ENCODE results near the gene TRIM6.
A peak's percentile ranks its signal among the peaks of the same experiment; 100 is the strongest.
"Not testable (repeated sequence)": the region's sequence is repeated elsewhere in the genome, so short reads cannot be mapped to it uniquely, and the experiment has no call there.

The TRIM6 gene

GRCh38 chr11:5602791-5603190, 6.4 kb downstream of the TRIM6 start:
- intact Hi-C loops (cut with DNase I); DNase-seq: not testable (repeated sequence)

- DNase-seq: no peak
- intact Hi-C loops (cut with DNase I): no loop called here
Measured at GRCh38 chr11:5603326-5603725, 6.9 kb downstream of the TRIM6 start.

- intact Hi-C loops (cut with DNase I): no loop called here
- DNase-seq: no peak
Measured at GRCh38 chr11:5604896-5605295, 8.5 kb downstream of the TRIM6 start.

GRCh38 chr11:5605849-5606248, 9.4 kb downstream of the TRIM6 start:
- intact Hi-C loops (cut with DNase I): no loop called here
- DNase-seq: no peak

- DNase-seq: no peak
- intact Hi-C loops (cut with DNase I): no loop called here
Measured at GRCh38 chr11:5608808-5609207, 12.4 kb downstream of the TRIM6 start.

DNA sequence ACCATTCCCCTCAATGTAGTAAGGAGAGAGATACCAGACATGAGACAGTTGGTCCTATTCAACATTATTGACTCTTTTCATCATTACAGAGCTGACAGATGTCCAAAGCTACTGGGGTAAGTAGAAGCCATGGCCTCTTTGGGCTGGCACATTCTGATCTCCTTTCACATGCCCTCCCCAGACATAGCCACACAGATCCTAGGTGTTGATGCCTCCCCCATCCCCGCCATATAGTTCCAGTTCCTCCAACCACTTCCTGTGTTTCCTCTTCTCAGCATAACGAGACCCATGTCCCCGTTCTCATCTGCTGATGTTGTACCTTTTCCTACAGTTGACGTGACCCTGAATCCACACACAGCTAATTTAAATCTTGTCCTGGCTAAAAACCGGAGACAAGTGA, 14.0 kb downstream of the TRIM6 start:
- DNase-seq: no peak
- intact Hi-C loops (cut with DNase I): no loop called here

DNA sequence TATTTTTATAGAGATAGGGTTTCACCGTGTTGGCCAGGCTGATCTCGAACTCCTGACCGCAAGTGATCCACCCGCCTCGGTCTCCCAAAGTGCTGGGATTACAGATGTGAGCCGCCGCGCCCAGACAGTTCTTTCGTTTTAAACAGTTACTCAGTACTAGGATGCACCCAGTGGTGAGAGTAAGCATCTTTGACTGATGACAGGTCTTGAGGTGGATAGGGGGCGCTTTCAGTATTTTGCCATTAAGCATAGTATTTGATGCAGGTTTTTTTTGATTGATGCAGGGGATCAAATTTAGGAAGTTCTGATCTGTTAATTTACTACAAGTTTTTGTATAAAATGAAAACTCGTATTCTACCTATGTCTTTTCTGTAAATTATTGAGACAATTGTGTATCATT, 15.2 kb downstream of the TRIM6 start:
- intact Hi-C loops (cut with DNase I): no loop called here

DNA sequence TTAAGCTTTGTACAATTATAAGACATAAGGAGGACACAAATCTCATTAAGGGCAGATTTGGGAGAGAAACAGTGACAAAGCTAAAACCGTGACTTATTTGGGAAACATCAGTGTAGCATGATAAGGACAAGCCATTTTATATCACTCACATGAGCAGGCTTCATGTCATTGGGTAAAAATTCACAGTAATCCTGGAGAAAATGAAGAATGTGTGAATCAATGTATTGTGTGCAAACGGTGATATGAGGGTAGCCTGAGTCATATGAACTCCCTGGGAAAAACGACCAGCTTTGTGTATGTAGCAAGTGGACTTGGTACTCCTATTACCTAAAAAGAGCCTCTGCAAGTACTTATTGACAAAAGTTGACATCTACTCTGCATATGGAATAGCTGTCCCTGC, 22.4 kb downstream of the TRIM6 start:
- intact Hi-C loops (cut with DNase I): no loop called here
- DNase-seq: no peak

More for the DNA sequence above, 15.2 kb downstream of the TRIM6 start:
- peak in 1 of 10 donors; percentile 47 for DNase-seq

DNA sequence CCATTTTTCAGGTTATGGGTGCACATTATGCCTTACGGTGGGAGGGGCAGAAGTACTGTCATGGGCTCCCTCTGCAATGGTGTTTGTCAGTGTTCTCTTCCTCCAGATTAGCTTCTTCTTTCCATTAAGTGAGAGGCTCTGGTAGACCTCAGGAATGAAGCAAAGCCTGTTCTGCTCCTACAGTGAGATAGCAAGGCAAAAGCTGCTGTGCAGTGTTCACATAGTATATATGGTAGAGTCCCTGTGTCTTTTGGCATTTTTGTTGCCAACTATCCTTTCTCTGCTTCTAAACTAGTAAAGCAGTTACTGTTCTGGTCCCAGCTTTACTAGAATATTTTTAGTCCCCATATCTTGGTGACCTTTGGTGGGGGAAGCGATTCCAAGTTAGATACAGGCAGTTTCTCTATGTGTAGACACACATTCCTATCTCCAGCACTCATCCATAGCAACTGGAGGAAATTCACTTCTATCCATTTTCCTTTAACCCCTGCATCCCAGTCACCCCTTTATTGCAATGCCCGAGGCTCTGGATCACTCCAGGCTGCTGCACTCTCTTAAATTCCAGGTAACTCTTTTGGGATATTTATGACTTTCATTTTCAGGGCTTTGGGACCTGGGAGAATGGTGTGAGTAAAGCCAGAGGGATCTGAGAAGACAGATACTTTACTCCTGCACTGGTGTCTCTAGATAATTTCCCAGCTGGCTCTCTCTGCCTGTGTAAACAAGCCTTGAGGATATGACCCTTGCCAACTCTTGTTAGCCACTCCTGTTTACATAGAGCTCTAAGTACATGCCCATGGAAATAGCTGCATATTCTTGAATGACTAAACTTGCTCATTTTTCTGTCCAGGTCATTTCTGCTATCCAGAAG, 24.4 kb downstream of the TRIM6 start:
- intact Hi-C loops (cut with DNase I): no loop called here

DNA sequence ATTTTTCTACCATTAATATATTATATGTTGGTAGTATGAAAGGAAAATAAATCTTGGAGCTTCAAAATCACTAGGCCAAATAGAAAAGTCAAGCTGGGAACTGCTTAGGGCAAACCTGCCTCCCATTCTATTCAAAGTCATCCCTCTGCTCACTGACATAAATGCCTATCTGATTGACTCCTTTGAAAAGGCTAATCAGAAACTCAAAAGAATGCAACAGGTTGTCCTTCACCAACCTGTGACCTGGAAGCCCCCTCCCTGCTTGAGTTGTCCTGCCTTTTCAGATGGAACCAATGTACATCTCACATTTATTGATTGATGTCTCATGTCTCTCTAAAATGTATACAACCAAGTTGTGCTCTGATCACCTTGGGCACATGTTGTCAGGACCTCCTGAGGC, 25.1 kb downstream of the TRIM6 start:
- intact Hi-C loops (cut with DNase I): no loop called here
- no peak for DNase-seq

More for the DNA sequence above, 24.4 kb downstream of the TRIM6 start:
- DNase-seq: no peak

DNA sequence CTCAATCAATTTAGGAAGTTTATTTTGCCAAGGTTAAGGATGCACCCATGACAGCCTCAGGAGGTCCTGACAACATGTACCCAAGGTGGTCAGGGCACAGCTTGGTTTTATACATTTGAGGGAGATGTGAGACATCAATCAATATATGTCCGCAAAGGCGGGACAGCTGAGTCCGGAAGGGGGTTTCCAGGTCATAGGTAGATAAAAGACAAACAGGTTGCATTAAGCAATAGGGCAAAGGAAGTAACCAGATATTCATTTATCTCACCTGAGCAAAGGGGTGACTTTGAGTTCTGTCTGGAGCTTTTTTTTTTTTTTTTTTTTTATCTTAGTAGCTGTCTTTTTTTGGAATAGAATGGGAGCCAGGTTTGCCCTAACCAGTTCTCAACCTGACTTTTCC, 26.4 kb downstream of the TRIM6 start:
- intact Hi-C loops (cut with DNase I): no loop called here
- no peak for DNase-seq

DNA sequence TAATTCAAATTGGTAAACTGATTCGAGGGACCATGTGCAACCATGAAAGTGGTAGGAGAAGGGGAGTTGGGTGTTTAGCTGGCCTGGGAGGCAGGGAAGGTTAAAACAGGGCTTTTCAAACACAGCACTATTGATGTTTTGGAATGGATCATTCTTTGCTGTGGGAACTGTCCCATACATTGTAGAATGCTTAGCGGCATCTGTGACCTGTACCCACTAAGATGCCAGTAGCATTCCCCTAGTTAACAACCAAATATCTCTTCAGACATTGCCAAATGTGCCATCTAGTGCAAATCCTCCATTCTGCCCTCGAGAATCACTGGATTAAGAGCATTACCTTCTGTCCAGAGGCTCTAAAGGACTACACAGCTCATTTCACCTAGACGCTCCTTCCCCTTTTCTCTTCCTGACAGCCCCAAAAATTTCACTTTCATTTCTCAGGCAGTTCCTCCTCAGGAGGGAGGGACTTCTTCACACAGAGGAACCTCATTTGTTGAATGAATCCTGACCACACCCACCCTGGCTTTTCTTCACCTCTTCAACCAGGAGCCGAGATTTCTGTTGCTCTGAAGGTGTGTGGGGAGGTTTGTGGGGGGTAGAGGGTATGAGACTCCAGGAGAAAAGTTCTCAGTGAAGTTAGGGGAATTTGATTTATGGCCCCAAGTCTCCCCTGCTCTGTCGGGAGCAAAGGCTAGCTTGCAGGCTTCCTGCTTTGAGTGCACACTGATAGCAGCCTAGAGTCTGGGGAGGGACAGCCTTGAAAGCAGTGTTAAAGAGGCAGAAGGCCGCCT, 28.2 kb downstream of the TRIM6 start, which contains the start of gene TRIM34:
Gene TRIM34, plus strand, starts transcription at position 513 of the 791 bp plus-strand sequence. CDS start 7,331 bp downstream, outside the sequence.
- intact Hi-C loops (cut with DNase I): no loop called here
- no peak for DNase-seq

- intact Hi-C loops (cut with DNase I): no loop called here
- no peak for DNase-seq
Measured at GRCh38 chr11:5625281-5625680, 28.8 kb downstream of the TRIM6 start.

- DNase-seq: no peak
- intact Hi-C loops (cut with DNase I): no loop called here
Measured at GRCh38 chr11:5626196-5626595, 29.8 kb downstream of the TRIM6 start.

DNA sequence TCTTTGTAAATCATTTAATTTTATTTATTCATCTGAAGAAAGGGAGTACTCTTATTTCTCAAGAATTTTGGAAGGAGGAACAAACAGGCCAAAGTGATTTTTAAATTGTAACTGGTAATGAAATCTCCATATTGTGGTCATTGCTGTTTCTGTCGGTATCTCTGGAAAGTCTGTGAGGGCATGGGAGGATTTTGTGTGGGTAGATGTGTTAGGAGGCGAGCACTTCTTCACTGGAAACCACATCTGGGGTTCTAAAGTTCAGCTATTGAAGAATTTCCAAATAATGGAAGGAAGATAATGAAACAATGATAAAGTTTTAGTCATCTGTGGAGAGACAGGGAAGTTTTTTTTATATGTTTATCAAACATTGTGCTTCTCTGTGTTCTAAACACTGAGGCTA, 35.0 kb downstream of the TRIM6 start:
- intact Hi-C loops (cut with DNase I): no loop called here

GRCh38 chr11:5631969-5632635, 35.7 kb downstream of the TRIM6 start:
- no peak for DNase-seq
- intact Hi-C loops (cut with DNase I): no loop called here

More for the DNA sequence above, 35.0 kb downstream of the TRIM6 start:
- no peak for DNase-seq

GRCh38 chr11:5639953-5640352, 43.5 kb downstream of the TRIM6 start:
- no peak for DNase-seq
- intact Hi-C loops (cut with DNase I): no loop called here

DNA sequence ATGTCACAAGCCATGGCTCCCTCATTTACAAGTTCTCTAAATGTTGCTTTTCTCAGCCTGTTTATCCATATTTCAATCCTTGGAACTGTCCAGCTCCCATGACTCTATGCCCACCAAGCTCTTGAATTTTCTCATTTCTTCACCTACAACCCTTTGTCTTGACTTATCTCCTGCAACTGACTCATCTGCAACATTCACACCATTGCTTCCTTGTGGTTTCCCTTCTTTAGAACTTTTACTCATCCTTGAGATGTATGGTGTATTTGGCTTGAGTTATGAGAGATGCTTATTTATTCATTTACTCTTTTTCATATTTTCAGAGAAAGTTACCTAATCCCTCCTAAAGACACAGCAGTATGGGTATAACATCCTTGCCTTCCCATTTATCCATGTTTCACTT, 47.1 kb downstream of the TRIM6 start:
- intact Hi-C loops (cut with DNase I): no loop called here
- no peak for DNase-seq

- DNase-seq: no peak
- intact Hi-C loops (cut with DNase I): no loop called here
Measured at GRCh38 chr11:5646139-5646538, 49.7 kb downstream of the TRIM6 start.

DNA sequence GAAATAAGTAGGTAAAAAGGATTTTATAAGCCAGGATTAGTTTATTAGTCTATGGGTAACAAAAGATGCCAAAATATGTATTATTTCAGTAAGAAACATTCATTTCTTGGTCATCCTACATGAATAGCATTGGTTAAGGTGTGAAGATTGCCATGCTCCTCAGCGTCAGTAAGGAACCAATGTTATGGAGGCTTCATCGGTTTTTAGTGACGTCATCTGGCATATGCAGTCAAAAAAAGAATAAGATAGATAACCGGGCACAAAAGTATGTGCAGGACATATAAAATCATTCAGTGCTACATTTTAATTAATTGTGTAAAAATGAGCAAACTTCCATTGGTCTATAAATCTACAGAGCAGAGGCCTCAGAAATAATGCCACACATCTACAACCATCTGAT, 59.0 kb downstream of the TRIM6 start:
- no peak for DNase-seq
- intact Hi-C loops (cut with DNase I): no loop called here

DNA sequence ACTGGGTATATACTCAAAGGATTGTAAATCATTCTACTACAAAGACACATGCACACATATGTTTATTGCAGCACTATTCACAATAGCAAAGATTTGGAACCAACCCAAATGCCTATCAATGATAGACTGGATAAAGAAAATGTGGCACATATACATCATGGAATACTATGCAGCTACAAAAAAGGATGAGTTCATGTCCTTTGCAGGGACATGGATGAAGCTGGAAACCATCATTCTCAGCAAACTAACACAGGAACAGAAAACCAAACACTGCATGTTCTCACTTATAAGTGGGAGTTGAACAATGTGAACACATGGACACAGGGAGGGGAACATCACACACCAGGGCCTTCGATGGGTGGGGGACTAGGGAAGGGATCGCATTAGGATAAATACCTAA, 60.5 kb downstream of the TRIM6 start:
- intact Hi-C loops (cut with DNase I); DNase-seq: not testable (repeated sequence)
